Adrenal gland (tissue), 5 donors: ENCODE results near the gene PACSIN2.

Experiments used
- POLR2A ChIP-seq, 2 donors: fragments of 450-650 bp; IDR thresholded peaks; one replicate each; pipeline ENCODE4 v1.6.1; 2017; ENCODE audit warnings: antibody characterized with exemption in 2 of 2, mild to moderate bottlenecking in 2 of 2, moderate library complexity in 1 of 2
- TF ChIP-seq, protein P1 (sequence below), 6 experiments: fragments of 450-650 bp in 4 of 6; fragments of 200-600 bp in 2 of 6; sonication (generic) in 1 of 6; IDR thresholded peaks; 1 replicate in 5 of 6; 2 replicates in 1 of 6; pipeline versions ENCODE4 v1.5.1 to v1.8.0; 2016 to 2021; ENCODE audit warnings: antibody characterized with exemption in 6 of 6, mild to moderate bottlenecking in 2 of 6, moderate library complexity in 1 of 6
- donor health status: DM: no; HTN: no; CAD: no.

GRCh38 chr22:42937164-42937843 lies 77.6 kb downstream of the PACSIN2 start:
- TF ChIP-seq, protein P1, sequence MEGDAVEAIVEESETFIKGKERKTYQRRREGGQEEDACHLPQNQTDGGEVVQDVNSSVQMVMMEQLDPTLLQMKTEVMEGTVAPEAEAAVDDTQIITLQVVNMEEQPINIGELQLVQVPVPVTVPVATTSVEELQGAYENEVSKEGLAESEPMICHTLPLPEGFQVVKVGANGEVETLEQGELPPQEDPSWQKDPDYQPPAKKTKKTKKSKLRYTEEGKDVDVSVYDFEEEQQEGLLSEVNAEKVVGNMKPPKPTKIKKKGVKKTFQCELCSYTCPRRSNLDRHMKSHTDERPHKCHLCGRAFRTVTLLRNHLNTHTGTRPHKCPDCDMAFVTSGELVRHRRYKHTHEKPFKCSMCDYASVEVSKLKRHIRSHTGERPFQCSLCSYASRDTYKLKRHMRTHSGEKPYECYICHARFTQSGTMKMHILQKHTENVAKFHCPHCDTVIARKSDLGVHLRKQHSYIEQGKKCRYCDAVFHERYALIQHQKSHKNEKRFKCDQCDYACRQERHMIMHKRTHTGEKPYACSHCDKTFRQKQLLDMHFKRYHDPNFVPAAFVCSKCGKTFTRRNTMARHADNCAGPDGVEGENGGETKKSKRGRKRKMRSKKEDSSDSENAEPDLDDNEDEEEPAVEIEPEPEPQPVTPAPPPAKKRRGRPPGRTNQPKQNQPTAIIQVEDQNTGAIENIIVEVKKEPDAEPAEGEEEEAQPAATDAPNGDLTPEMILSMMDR (IDR thresholded peaks at IDR 0.05) = no peak
- peak in 1 of 2 donors; percentile 67 for TF ChIP-seq POLR2A (IDR thresholded peaks at IDR 0.05)
